Loucy (cell line): ENCODE measurements around the gene NBEAL2.
A peak's percentile ranks its signal among the peaks of the same experiment; 100 is the strongest.

Experiments used
- H2AFZ ChIP-seq: fragments of 200-600 bp; sonication (generic); 2 replicates; pipeline ENCODE4 v1.6.0; 2016; ENCODE audit warnings: antibody characterized with exemption, mild to moderate bottlenecking, low read length, moderate library complexity
- H3F3A ChIP-seq: fragments of 200-600 bp; 2 replicates; pipeline ENCODE4 v1.6.0; 2016; ENCODE audit warnings: antibody characterized with exemption, low read depth, mild to moderate bottlenecking
- H3K27me3 ChIP-seq: fragments of 200-600 bp; sonication (generic); 2 replicates; pipeline ENCODE4 v1.6.1; 2014; ENCODE audit warnings: low read length, mild to moderate bottlenecking; ENCODE audit not compliant: insufficient read depth, poor library complexity, severe bottlenecking
- H3K36me3 ChIP-seq: fragments of 200-600 bp; sonication (generic); 2 replicates; pipeline ENCODE4 v1.6.1; 2016; ENCODE audit warnings: low read length; ENCODE audit not compliant: insufficient read depth
- H3K4me1 ChIP-seq: fragments of 200-600 bp; sonication (generic); 2 replicates; pipeline ENCODE4 v1.5.1; 2014; ENCODE audit warnings: low read length, mild to moderate bottlenecking; ENCODE audit not compliant: insufficient read depth, poor library complexity, severe bottlenecking
- H3K4me2 ChIP-seq: fragments of 200-600 bp; sonication (generic); 2 replicates; pipeline ENCODE4 v1.6.0; 2014; ENCODE audit warnings: antibody characterized with exemption, low read length, low read depth, mild to moderate bottlenecking; ENCODE audit not compliant: poor library complexity, severe bottlenecking
- H3K4me3 ChIP-seq: fragments of 200-600 bp; sonication (generic); 2 replicates; pipeline ENCODE4 v1.5.1; 2014; ENCODE audit warnings: low read length, mild to moderate bottlenecking, mixed read lengths; ENCODE audit not compliant: poor library complexity, severe bottlenecking
- H3K79me2 ChIP-seq: fragments of 200-600 bp; sonication (generic); 2 replicates; pipeline ENCODE4 v1.6.1; 2014; ENCODE audit warnings: low read length; ENCODE audit not compliant: insufficient read depth
- H3K9ac ChIP-seq: fragments of 200-600 bp; sonication (generic); 2 replicates; pipeline ENCODE4 v1.6.0; 2014; ENCODE audit warnings: mild to moderate bottlenecking, low read depth, low read length, moderate library complexity; ENCODE audit not compliant: poor library complexity, severe bottlenecking
- H3K9me2 ChIP-seq: fragments of 200-600 bp; sonication (generic); replicated peaks from 2 replicates; pipeline ENCODE4 v1.6.1; 2016; ENCODE audit warnings: low read depth, low read length, mixed read lengths
- H3K9me3 ChIP-seq: fragments of 200-600 bp; sonication (generic); 2 replicates; pipeline ENCODE4 v1.6.1; 2014; ENCODE audit warnings: mild to moderate bottlenecking, antibody characterized with exemption, low read length, low read depth; ENCODE audit not compliant: insufficient read depth
- H4K20me1 ChIP-seq: fragments of 200-600 bp; sonication (generic); 2 replicates; pipeline ENCODE4 v1.6.0; 2014; ENCODE audit warnings: antibody characterized with exemption, low read length, mild to moderate bottlenecking; ENCODE audit not compliant: insufficient read depth, poor library complexity, severe bottlenecking
- EZH2phosphoT487 ChIP-seq: fragments of 200-600 bp; IDR thresholded peaks from 2 replicates; pipeline ENCODE4 v1.6.1; 2018; ENCODE audit warnings: antibody characterized with exemption, mild to moderate bottlenecking, moderate library complexity, borderline replicate concordance
- TF ChIP-seq, protein P1 (sequence below): fragments of 200-600 bp; sonication (generic); conservative IDR thresholded peaks from 2 replicates; pipeline ENCODE4 v1.5.1; 2014; ENCODE audit warnings: mild to moderate bottlenecking, antibody characterized with exemption, low read length

NBEAL2 gene

DNA sequence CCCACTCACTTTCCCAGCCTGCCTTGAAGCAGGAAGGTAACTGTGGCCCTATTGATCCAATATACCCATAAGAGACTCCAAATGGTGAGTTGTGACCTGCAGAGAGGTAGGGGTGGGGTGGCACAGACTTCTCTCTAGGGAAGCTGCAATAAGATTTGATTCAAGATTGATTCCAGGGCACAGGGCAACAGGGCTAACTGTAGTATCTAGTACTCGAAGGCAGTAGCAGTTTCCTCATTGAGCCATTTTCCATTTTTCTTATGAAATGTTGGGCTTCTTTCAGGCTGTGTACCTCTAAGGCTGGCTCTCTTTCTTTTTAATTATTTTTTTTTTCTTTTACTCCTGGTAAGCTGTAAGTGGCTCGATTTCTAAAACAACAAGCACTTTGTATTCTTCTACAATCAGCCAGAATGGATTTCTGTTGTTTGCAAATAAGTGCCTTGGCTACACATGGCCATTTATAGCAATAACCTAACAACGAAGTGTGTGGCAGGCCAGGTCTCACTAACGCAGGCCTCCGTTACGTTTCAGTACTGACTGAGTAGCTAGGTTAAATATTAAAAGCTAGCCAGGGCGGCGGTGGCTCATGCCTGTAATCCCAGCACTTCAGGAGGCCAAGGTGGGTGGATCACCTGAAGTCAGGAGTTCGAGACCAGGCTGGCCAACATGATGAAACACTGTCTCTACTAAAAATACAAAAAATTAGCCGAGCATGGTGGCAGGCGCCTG, 22.2 kb upstream of the NBEAL2 start:
- Histone ChIP-seq H3K27me3 (no peaks in the 10 kb centered on the region), H2AFZ (no peak overlapping the region), H3K79me2 (peaks cover 96% of the 10 kb centered on the region), H3K9me3 (no peaks in the 10 kb centered on the region), H3K4me2 (peak overlapping the region; percentile 38), H3K4me3 (no peak overlapping the region), H3K36me3 (no peaks in the 10 kb centered on the region; the same call in 1 of the 2 replicates), H3K9me2 (no peaks in the 10 kb centered on the region), H3K4me1 (peaks cover 90% of the 10 kb centered on the region), H4K20me1 (peaks cover 22% of the 10 kb centered on the region), H3K9ac (no peak overlapping the region), H3F3A (peaks cover 7% of the 10 kb centered on the region; the same call in 1 of the 2 replicates)
- TF ChIP-seq, protein P1, sequence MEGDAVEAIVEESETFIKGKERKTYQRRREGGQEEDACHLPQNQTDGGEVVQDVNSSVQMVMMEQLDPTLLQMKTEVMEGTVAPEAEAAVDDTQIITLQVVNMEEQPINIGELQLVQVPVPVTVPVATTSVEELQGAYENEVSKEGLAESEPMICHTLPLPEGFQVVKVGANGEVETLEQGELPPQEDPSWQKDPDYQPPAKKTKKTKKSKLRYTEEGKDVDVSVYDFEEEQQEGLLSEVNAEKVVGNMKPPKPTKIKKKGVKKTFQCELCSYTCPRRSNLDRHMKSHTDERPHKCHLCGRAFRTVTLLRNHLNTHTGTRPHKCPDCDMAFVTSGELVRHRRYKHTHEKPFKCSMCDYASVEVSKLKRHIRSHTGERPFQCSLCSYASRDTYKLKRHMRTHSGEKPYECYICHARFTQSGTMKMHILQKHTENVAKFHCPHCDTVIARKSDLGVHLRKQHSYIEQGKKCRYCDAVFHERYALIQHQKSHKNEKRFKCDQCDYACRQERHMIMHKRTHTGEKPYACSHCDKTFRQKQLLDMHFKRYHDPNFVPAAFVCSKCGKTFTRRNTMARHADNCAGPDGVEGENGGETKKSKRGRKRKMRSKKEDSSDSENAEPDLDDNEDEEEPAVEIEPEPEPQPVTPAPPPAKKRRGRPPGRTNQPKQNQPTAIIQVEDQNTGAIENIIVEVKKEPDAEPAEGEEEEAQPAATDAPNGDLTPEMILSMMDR = no peak
- TF ChIP-seq EZH2phosphoT487 = no peak

DNA sequence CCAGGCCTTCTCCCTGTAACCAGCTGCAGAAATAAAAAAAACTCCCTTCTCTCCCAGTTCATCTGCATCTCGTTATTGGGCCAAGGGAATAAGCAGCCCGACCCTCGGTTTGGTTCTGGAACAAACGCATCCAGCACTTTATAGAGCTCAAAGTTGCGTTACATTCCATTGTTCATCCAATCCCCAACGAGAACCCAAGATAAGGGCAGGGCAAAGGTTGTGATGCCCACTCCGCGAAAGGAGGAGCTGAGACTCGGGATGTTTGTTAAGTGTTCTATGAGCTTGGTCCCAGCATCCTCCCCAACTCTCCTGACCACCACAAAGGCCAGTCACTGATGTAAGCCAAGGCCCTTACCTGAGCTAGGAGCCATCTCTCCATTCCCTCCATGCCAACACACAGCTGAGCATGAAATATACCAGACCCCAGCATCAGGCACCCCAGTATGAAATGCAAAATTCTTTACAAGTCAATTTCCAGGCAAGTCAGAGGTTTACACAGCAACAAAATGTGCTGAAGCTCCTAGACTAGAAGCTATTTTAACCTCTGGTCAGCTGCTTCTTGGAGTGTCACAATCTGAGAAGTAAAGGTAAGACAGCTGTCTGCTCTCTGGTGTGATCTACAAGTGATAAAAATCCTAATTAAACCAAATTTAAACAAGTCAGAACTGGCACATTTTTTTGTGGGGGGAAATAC, 20.9 kb upstream of the NBEAL2 start:
- no peaks in the 10 kb centered on the region for H3F3A ChIP-seq
- peaks cover 95% of the 10 kb centered on the region for H3K79me2 ChIP-seq
- peak overlapping the region; percentile 51 for H3K4me2 ChIP-seq
- no peaks in the 10 kb centered on the region for H3K9me2 ChIP-seq
- H4K20me1 ChIP-seq = peaks cover 12% of the 10 kb centered on the region
- H3K9ac ChIP-seq = peak overlapping the region; percentile 46
- H2AFZ ChIP-seq = no peak overlapping the region
- no peak for TF ChIP-seq EZH2phosphoT487
- TF ChIP-seq, protein P1 = no peak
- H3K4me1 ChIP-seq = peaks cover 84% of the 10 kb centered on the region
- no peaks in the 10 kb centered on the region for H3K27me3 ChIP-seq
- peaks cover 8% of the 10 kb centered on the region; the same call in 1 of the 2 replicates for H3K36me3 ChIP-seq
- no peaks in the 10 kb centered on the region for H3K9me3 ChIP-seq
- H3K4me3 ChIP-seq = peak overlapping the region; percentile 7

DNA sequence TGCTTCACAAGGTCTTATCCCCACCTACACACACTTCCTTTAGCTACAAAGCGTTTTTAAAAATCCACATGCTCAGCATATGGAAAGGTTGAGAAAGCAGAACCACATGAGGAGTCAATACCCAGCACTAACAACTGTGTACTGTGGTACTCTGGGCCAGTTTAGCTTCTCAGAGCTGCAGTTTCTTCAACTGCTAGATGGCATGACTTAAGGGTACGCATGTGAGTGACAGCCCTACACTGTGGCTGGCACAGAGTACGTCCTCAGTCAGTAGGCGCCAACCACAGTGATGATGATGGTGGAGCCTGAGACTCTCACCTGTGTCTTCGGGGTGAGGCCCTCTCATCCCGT, 20.3 kb upstream of the NBEAL2 start:
- Histone ChIP-seq H3K79me2 (peaks cover 91% of the 10 kb centered on the region), H3K9me2 (no peaks in the 10 kb centered on the region), H3K9ac (peak overlapping the region; percentile 51), H3K36me3 (peaks cover 8% of the 10 kb centered on the region; the same call in 1 of the 2 replicates), H3F3A (no peaks in the 10 kb centered on the region), H3K9me3 (no peaks in the 10 kb centered on the region), H2AFZ (no peak overlapping the region), H3K4me1 (peaks cover 78% of the 10 kb centered on the region), H3K27me3 (no peaks in the 10 kb centered on the region), H3K4me3 (no peak overlapping the region), H3K4me2 (peak overlapping the region; percentile 51), H4K20me1 (peaks cover 12% of the 10 kb centered on the region)
- TF ChIP-seq, protein P1 = no peak
- no peak for TF ChIP-seq EZH2phosphoT487
